SH-SY5Y (cell line): ENCODE data around the gene TRIM38.

Source experiments
- GATA2 ChIP-seq: IDR thresholded peaks from 2 replicates; pipeline ENCODE4 v1.6.1; 2011; ENCODE audit warnings: mild to moderate bottlenecking, low read depth, low read length
- GATA3 ChIP-seq: IDR thresholded peaks from 2 replicates; pipeline ENCODE4 v1.6.1; 2011; ENCODE audit warnings: low read depth, mild to moderate bottlenecking, low read length, moderate library complexity

Gene TRIM38

DNA sequence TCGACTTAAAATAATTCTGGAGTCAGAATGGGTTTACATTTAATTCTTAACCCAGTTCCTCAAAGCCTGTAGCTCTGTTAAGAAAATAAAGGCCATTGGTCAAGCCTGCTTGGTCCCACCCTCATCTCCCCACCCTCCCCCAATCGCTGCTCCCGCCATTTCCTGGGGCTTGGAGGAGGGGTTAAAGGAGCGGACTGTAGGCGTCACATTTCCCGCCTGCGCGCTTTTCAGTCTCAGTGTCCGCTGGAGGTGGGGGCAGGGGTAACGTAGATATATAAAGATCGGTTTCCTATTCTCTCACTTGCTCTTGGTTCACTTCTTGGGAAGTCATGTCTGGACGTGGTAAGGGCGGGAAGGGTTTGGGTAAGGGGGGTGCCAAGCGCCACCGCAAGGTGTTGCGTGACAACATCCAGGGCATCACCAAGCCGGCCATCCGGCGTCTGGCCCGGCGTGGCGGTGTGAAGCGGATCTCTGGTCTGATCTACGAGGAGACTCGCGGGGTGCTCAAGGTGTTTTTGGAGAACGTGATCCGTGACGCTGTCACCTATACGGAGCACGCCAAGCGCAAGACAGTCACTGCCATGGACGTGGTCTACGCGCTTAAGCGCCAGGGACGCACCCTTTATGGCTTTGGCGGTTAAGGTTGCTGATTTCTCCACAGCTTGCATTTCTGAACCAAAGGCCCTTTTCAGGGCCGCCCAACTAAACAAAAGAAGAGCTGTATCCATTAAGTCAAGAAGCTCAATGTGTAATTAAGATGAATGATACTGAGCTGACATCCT lies 58.9 kb downstream of the TRIM38 start:
- TF ChIP-seq GATA3 (no peak), GATA2 (no peak)

DNA sequence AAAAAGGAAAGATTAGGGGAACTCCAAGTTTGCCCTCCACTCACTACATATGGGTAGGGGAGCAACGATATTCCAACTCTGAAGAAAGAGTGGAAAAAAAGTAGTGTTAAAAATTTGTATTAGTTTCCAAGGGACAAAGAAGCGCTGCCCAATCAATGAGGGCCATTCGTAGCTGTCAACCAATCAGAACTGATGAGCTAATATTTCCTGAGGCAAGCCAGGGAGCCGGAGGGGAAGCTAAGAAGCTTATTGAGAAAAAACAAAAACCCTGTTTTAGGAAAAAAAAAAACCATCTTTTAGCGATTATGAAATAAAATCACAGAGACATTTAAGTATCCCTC lies 59.5 kb downstream of the TRIM38 start:
- TF ChIP-seq GATA3 (no peak), GATA2 (no peak)

- TF ChIP-seq GATA3 (no peak), GATA2 (no peak)
Measured at GRCh38 chr6:26022737-26023136, 60.1 kb downstream of the TRIM38 start.

- TF ChIP-seq GATA3 (no peak), GATA2 (no peak)
Measured at GRCh38 chr6:26024651-26025046, 62.0 kb downstream of the TRIM38 start.

DNA sequence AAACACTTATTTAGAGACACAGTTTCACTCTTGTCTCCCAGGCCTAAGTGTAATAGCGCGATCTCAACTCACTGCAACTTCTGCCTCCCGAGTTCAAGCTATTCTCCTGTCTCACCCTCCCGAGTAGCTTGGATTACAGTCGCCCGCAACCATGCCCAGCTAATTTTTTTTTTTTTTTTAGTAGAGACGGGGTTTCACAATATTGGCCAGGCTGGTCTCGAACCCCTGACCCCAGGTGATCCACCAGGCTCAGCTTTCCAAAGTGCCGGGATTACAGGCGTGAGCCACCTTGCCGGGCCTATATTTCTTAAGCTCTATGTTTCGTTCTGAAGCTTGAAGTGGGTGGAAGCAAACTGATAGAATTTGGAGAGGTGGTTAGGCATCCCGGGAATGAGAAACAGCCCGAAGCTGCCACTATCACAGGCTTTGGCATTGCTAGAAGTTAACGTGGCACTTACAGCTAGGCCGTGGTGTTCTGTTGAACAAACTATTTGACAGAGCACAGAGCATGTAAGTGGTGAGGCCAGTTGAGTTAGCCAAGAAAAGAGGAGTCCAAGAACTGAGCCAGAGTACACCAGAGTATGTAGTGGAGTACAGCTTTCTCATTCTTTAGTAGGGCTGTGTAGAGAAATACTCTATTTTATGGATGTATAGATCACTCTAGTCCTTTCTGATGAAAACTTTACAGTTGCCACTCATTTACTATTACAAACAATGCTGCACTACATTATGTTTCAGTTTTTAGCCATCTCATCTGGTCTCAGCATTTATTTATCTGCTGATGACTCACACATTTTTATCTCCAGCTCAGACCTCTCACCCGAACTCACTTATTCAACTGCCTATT lies 62.7 kb downstream of the TRIM38 start:
- no peak for TF ChIP-seq GATA2
- no peak for TF ChIP-seq GATA3

GRCh38 chr6:26025894-26026832 lies 63.6 kb downstream of the TRIM38 start:
- TF ChIP-seq GATA3 = no peak
- no peak for TF ChIP-seq GATA2

DNA sequence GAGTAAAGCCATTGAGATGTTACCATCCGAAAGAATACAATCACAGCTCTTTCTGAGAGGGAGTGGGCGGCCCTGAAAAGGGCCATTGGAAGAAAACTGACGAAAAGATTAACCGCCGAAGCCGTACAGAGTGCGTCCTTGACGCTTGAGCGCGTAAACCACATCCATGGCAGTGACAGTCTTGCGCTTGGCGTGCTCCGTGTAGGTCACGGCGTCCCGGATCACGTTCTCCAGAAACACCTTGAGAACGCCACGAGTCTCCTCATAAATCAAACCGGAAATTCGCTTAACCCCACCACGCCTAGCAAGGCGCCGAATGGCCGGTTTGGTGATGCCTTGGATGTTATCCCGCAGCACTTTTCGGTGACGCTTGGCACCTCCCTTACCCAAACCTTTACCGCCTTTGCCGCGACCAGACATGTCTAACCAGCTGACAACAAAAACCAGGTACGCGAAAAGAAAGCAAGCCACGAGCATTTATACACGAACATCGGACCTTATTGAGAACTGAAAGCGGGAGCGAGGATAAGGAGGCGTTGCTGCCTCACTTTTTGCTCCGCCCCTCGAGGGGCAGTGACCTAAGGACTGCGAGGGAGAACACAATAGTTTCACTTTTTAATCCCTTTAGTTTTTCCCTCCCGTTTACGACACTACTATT lies 64.4 kb downstream of the TRIM38 start:
- no peak for TF ChIP-seq GATA3
- TF ChIP-seq GATA2 = no peak

GRCh38 chr6:26027491-26028211 lies 65.0 kb downstream of the TRIM38 start:
- TF ChIP-seq GATA2 = no peak

DNA sequence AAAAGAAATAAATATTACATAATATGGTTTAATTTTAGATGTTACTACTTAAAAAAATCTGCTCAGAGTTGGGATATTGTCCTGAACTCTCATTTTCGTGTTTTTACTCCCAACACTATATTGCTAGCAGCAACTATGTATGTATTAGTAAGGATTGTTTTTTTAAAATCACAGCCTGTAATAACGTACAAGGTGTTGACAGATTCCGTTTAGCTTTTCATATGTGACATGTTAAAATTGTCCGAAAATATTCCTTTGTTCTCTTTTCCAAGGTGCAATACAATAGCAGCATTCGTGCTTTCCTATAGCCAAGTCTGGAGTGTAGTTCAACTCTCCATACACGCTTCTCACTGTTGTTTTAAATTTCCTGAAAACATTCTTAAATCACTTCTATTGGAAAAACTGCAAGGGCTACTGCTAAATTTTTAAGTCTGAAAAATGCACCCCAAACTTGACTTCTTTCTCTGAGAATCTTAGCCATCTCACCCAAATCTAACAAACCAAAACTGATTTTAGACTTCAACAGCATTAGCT lies 65.7 kb downstream of the TRIM38 start:
- TF ChIP-seq GATA3 (no peak), GATA2 (no peak)

DNA sequence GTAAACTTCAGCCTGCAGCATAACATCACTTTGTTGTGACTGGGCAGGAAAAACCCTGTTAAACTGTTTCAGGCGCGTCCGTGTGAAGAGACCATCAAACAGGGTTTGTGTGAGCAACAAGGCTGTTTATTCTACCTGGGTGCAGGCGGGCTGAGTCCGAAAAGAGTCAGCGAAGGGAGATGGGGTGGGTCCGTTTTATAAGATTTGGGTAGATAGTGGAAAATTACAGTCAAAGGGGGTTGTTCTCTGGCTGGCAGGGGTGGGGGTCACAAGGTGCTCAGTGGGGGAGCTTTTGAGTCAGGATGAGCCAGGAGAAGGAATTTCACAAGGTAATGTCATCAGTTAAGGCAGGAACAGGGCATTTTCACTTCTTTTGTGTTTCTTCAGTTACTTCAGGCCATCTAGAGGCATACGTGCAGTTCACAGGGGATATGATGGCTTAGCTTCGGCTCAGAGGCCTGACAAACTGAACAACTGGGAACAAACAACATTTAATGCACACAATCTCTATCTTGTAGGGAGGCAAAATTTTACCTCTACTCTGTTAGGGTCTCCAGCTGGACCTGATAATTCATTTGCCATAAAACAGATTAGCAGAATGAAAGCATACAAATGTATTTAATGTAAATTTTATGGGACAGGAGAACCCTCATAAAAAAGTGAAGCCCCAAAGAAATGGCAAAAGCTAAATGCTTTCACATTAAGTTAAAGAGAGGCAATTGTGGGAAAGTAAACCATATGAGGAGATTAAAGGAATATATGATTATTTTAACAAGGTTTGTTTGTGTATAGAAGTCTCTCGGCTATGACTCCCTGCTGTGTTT lies 66.4 kb downstream of the TRIM38 start:
- no peak for TF ChIP-seq GATA2
- TF ChIP-seq GATA3 = no peak

DNA sequence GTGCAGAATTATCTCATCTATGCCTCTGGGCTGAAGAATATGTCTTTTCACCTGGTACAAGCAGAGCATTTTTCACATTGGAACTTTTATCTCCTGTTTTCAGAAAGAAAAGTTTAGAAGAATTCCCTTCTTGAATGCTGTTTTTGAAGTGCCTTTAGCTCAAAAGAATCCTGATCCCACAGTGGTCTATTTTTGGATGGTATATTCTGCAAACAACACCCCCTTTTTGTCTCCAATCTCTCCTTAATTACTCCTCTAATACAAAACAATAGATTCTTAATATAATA lies 66.9 kb downstream of the TRIM38 start:
- no peak for TF ChIP-seq GATA3
- no peak for TF ChIP-seq GATA2
